Mesenchymal stem cell (in vitro differentiated cells and primary cell): Measurements from ENCODE around the gene UPK3BL2.
"Not testable (repeated sequence)": the region's sequence is repeated elsewhere in the genome, so short reads cannot be mapped to it uniquely, and the experiment has no call there.

ENCODE experiments used
- DNase-seq: peaks from one replicate; pipeline ENCODE4 v3.0.0-alpha.2; 2013
- H2AFZ ChIP-seq: one replicate; pipeline ENCODE4 v1.6.1; 2013; ENCODE audit warnings: low read depth, mild to moderate bottlenecking, control low read depth, inconsistent platforms, low read length, moderate library complexity
- H2AK5ac ChIP-seq: 2 replicates; pipeline ENCODE4 v1.6.1; 2013; ENCODE audit warnings: low read length, moderate library complexity, mild to moderate bottlenecking, inconsistent platforms; ENCODE audit not compliant: severe bottlenecking
- H2BK120ac ChIP-seq: one replicate; pipeline ENCODE4 v1.6.1; 2013; ENCODE audit warnings: low read depth, mild to moderate bottlenecking, inconsistent platforms, low read length, moderate library complexity
- H2BK12ac ChIP-seq, 2 experiments: one replicate each; pipeline ENCODE4 v1.6.1; 2013; ENCODE audit warnings: inconsistent platforms in 2 of 2, low read length in 2 of 2, mild to moderate bottlenecking in 2 of 2, moderate library complexity in 2 of 2, control low read depth in 1 of 2
- H2BK15ac ChIP-seq: one replicate; pipeline ENCODE4 v1.6.1; 2013; ENCODE audit warnings: mild to moderate bottlenecking, low read depth, inconsistent platforms; ENCODE audit not compliant: poor library complexity, severe bottlenecking
- H2BK5ac ChIP-seq: 2 replicates; pipeline ENCODE4 v1.6.1; 2013; ENCODE audit warnings: low read depth, mild to moderate bottlenecking, low read length, control low read depth, inconsistent platforms; ENCODE audit not compliant: poor library complexity, severe bottlenecking
- H3K14ac ChIP-seq, 2 experiments: one replicate each; pipeline ENCODE4 v1.6.1; 2013; ENCODE audit warnings: inconsistent platforms in 2 of 2, low read length in 2 of 2, control low read depth in 1 of 2, mild to moderate bottlenecking in 1 of 2, moderate library complexity in 1 of 2
- H3K18ac ChIP-seq, 2 experiments: one replicate each; pipeline ENCODE4 v1.6.1; 2013; ENCODE audit warnings: inconsistent platforms in 2 of 2, low read length in 2 of 2, control low read depth in 1 of 2, low read depth in 1 of 2, mild to moderate bottlenecking in 1 of 2
- H3K23ac ChIP-seq, 2 experiments: one replicate each; pipeline ENCODE4 v1.6.1; 2013; ENCODE audit warnings: inconsistent platforms in 2 of 2, low read length in 2 of 2, mild to moderate bottlenecking in 2 of 2, moderate library complexity in 2 of 2, control low read depth in 1 of 2
- H3K27ac ChIP-seq: 2 replicates; pipeline ENCODE4 v1.5.1; 2013; ENCODE audit warnings: mild to moderate bottlenecking, moderate library complexity, low read length, control low read depth, inconsistent platforms; ENCODE audit not compliant: poor library complexity, severe bottlenecking
- H3K27me3 ChIP-seq, 2 experiments: 2 replicates each; pipeline versions ENCODE4 v1.6.1 to v1.7.0; 2013; ENCODE audit warnings: low read length in 2 of 2, mild to moderate bottlenecking in 2 of 2, moderate library complexity in 2 of 2, control low read depth in 1 of 2, inconsistent platforms in 1 of 2; ENCODE audit not compliant: control insufficient read depth in 1 of 2, insufficient read depth in 1 of 2
- H3K36me3 ChIP-seq, 2 experiments: 2 replicates each; pipeline versions ENCODE4 v1.6.1 to v1.7.0; 2013; ENCODE audit warnings: low read length in 2 of 2, control low read depth in 1 of 2, inconsistent platforms in 1 of 2, low read depth in 1 of 2, mild to moderate bottlenecking in 1 of 2; ENCODE audit not compliant: insufficient read depth in 2 of 2, control insufficient read depth in 1 of 2
- H3K4ac ChIP-seq, 2 experiments: one replicate each; pipeline ENCODE4 v1.6.1; 2013; ENCODE audit warnings: inconsistent platforms in 2 of 2, low read length in 2 of 2, mild to moderate bottlenecking in 2 of 2, moderate library complexity in 2 of 2, control low read depth in 1 of 2, low read depth in 1 of 2
- H3K4me1 ChIP-seq: 2 replicates; pipeline ENCODE4 v1.6.1; 2013; ENCODE audit warnings: low read depth, low read length, control low read depth; ENCODE audit not compliant: control insufficient read depth, insufficient read depth
- H3K4me2 ChIP-seq: 2 replicates; pipeline ENCODE4 v1.6.1; 2013; ENCODE audit warnings: low read length, mild to moderate bottlenecking, inconsistent platforms; ENCODE audit not compliant: poor library complexity, severe bottlenecking
- H3K4me3 ChIP-seq, 2 experiments: 2 replicates each; pipeline versions ENCODE4 v1.5.1 to v1.7.0; 2013; ENCODE audit warnings: low read length in 2 of 2, mild to moderate bottlenecking in 2 of 2, control low read depth in 1 of 2, low read depth in 1 of 2; ENCODE audit not compliant: insufficient read depth in 1 of 2
- H3K79me1 ChIP-seq: replicated peaks from 2 replicates; pipeline ENCODE4 v1.6.1; 2013; ENCODE audit warnings: mild to moderate bottlenecking, control low read depth, low read length, inconsistent platforms; ENCODE audit not compliant: poor library complexity, severe bottlenecking
- H3K9ac ChIP-seq: 2 replicates; pipeline ENCODE4 v1.7.0; 2013; ENCODE audit warnings: mild to moderate bottlenecking, low read length, moderate library complexity
- H3K9me3 ChIP-seq: 2 replicates; pipeline ENCODE4 v1.7.0; 2013; ENCODE audit warnings: mild to moderate bottlenecking, low read length; ENCODE audit not compliant: control insufficient read depth
- H4K8ac ChIP-seq: one replicate; pipeline ENCODE4 v1.6.1; 2013; ENCODE audit warnings: inconsistent platforms, mild to moderate bottlenecking, low read length, moderate library complexity
- H4K91ac ChIP-seq: one replicate; pipeline ENCODE4 v1.6.1; 2013; ENCODE audit warnings: mild to moderate bottlenecking, low read length, inconsistent platforms
- WGBS: methylation state at CpG from one replicate; pipeline ENCODE4 v1.1.7; 2013; ENCODE audit warnings: mixed read lengths; 5-methylcytosine and 5-hydroxymethylcytosine counted together

UPK3BL2 gene

GRCh38 chr7:102531583-102531982, 11.9 kb downstream of the UPK3BL2 start:
- not testable (repeated sequence) for H3K4ac ChIP-seq, H2BK15ac ChIP-seq, H2BK5ac ChIP-seq, H3K4me3 ChIP-seq, H3K36me3 ChIP-seq, H4K8ac ChIP-seq, H3K9ac ChIP-seq, DNase-seq, H2AFZ ChIP-seq, H3K27ac ChIP-seq, H3K4me1 ChIP-seq, H3K9me3 ChIP-seq, H2BK120ac ChIP-seq, H3K18ac ChIP-seq, H3K14ac ChIP-seq, H4K91ac ChIP-seq, H3K27me3 ChIP-seq, H3K4me2 ChIP-seq, H3K23ac ChIP-seq, H2BK12ac ChIP-seq, H3K79me1 ChIP-seq, H2AK5ac ChIP-seq
- no CpG with 5 or more reads among the region's 7 CpGs for WGBS

- H2AK5ac ChIP-seq, H3K9me3 ChIP-seq, H3K4ac ChIP-seq, DNase-seq, H3K27ac ChIP-seq, H3K18ac ChIP-seq, H3K27me3 ChIP-seq, H2BK5ac ChIP-seq, H3K79me1 ChIP-seq, H2AFZ ChIP-seq, H3K14ac ChIP-seq, H3K4me3 ChIP-seq, H3K4me1 ChIP-seq, H3K9ac ChIP-seq, H3K4me2 ChIP-seq, H3K36me3 ChIP-seq, H2BK120ac ChIP-seq, H3K23ac ChIP-seq, H4K8ac ChIP-seq, H2BK12ac ChIP-seq, H4K91ac ChIP-seq, H2BK15ac ChIP-seq: not testable (repeated sequence)
- no CpG with 5 or more reads among the region's 13 CpGs for WGBS
These were observed 15.4 kb downstream of the UPK3BL2 start for GRCh38 chr7:102527822-102528793.

GRCh38 chr7:102527182-102527581, 16.3 kb downstream of the UPK3BL2 start:
- H4K8ac ChIP-seq, H3K4me3 ChIP-seq, H3K4ac ChIP-seq, H3K23ac ChIP-seq, H3K14ac ChIP-seq, H3K79me1 ChIP-seq, H3K18ac ChIP-seq, H3K27ac ChIP-seq, H2BK120ac ChIP-seq, H3K4me2 ChIP-seq, H3K4me1 ChIP-seq, H2AK5ac ChIP-seq, H3K36me3 ChIP-seq, H3K9ac ChIP-seq, H3K9me3 ChIP-seq, H2BK5ac ChIP-seq, H4K91ac ChIP-seq, DNase-seq, H3K27me3 ChIP-seq, H2AFZ ChIP-seq, H2BK12ac ChIP-seq, H2BK15ac ChIP-seq: not testable (repeated sequence)
- 86% methylated on average over 1 of the region's 8 CpGs for whole genome bisulfite sequencing

- not testable (repeated sequence) for H2BK120ac ChIP-seq, H2BK12ac ChIP-seq, H2BK5ac ChIP-seq, H3K27me3 ChIP-seq, H3K4ac ChIP-seq, DNase-seq, H3K9ac ChIP-seq, H3K36me3 ChIP-seq, H3K4me1 ChIP-seq, H3K14ac ChIP-seq, H3K4me3 ChIP-seq, H2AFZ ChIP-seq, H3K4me2 ChIP-seq, H3K27ac ChIP-seq, H4K91ac ChIP-seq, H3K18ac ChIP-seq, H3K79me1 ChIP-seq, H2BK15ac ChIP-seq, H4K8ac ChIP-seq, H3K23ac ChIP-seq, H2AK5ac ChIP-seq, H3K9me3 ChIP-seq
- no CpG with 5 or more reads among the region's 2 CpGs for WGBS
These were observed 18.7 kb downstream of the UPK3BL2 start for GRCh38 chr7:102524803-102525202.
